Measurements from ENCODE around the gene ANGEL2. TPM values are rescaled to one million over a fixed set of nuclear protein-coding genes. Genes with fewer than 3 reads are reported as not detected.

Gene ANGEL2
- total and polyA plus RNA-seq, 2 of the 13 experiments (the other 11 are each of a cell fraction or from before 2014, with no cell fraction given) = 12.3 to 25.4 TPM

DNA sequence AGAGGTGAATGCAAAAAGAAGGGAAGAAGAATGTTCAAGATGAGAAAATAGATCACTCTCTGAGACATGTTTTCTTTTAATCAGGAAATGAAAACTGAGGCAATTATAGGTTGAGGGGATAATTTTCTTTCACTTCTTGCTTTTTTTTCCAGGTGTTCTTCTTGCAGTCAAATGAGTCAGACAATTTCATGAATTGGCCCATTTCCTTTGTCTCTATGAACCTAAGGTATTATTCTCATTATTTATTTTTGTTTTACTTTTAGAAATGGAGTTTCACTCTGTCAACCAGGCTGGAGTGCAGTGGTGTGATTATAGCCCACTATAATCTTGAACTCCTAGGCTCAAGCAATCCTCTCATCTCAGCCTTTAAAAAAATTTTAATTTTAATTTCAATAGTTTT lies 68.8 kb downstream of the ANGEL2 start:
- no peak for ATAC-seq
- ChIA-PET CTCF (ENCODE audit: low intra/inter-chr PET ratio, low total read pairs) (no interaction called here), POLR2A (no interaction called here)
- Histone ChIP-seq H3K36me3 (replicated peaks in 1 of 2; ENCODE audit: control insufficient read depth in 1 of 2, insufficient read depth in 2 of 2, low read length in 2 of 2) (no peaks in the 10 kb centered on the region), H3K4me2 (ENCODE audit: low read depth, low read length) (no peak overlapping the region), H3K79me2 (ENCODE audit: insufficient read depth, low read length) (no peaks in the 10 kb centered on the region), H3K4me3 (replicated peaks in 1 of 3; ENCODE audit: insufficient read depth in 1 of 3, low read depth in 2 of 3, low read length in 3 of 3) (no peak overlapping the region), H3K4me1 (ENCODE audit: insufficient read depth, low read length) (peaks cover 23% of the 10 kb centered on the region), H3K27me3 (ENCODE audit: control insufficient read depth in 1 of 2, insufficient read depth in 2 of 2, low read length in 2 of 2) (no peaks in the 10 kb centered on the region), H3K9ac (ENCODE audit: insufficient read depth, low read depth, low read length) (no peak overlapping the region), H3K9me3 (ENCODE audit: low read length) (no peaks in the 10 kb centered on the region), H3K27ac (ENCODE audit: extremely low read length, insufficient read depth, low read length) (no peak overlapping the region), H4K20me1 (ENCODE audit: insufficient read depth, low read length) (no peaks in the 10 kb centered on the region), H2AFZ (ENCODE audit: low read length) (no peak overlapping the region)
- TF ChIP-seq PLRG1 (conservative IDR thresholded peaks at IDR 0.05) (no peak), EP300 (IDR thresholded peaks at IDR 0.05; ENCODE audit: low read depth in 2 of 2, low read length in 2 of 2) (no peak), EP300 (CRISPR knock-in tag; IDR thresholded peaks at IDR 0.05; ENCODE audit: borderline replicate concordance) (no peak), TRIM24 (CRISPR knock-in tag; IDR thresholded peaks at IDR 0.05) (no peak), ZNF20 (CRISPR knock-in tag; IDR thresholded peaks at IDR 0.05) (no peak)
- in situ Hi-C loops (cut with HindIII; ENCODE audit: extremely low pct_ligation_motif_present, low pct_unique_long_range_greater_than_20kb) = no loop called here
- intact Hi-C loops (cut with micrococcal nuclease; ENCODE audit: unreplicated experiment) = loop anchor here (5.0 kb wide), 1 partner anchor 35 kb away; no protein-coding TSS in a partner anchor
- FAIRE-seq = no peak
- BruUV-seq (replicated peaks) = no TSS peak
- DNase-seq (ENCODE audit: low spot score) = no peak

DNA sequence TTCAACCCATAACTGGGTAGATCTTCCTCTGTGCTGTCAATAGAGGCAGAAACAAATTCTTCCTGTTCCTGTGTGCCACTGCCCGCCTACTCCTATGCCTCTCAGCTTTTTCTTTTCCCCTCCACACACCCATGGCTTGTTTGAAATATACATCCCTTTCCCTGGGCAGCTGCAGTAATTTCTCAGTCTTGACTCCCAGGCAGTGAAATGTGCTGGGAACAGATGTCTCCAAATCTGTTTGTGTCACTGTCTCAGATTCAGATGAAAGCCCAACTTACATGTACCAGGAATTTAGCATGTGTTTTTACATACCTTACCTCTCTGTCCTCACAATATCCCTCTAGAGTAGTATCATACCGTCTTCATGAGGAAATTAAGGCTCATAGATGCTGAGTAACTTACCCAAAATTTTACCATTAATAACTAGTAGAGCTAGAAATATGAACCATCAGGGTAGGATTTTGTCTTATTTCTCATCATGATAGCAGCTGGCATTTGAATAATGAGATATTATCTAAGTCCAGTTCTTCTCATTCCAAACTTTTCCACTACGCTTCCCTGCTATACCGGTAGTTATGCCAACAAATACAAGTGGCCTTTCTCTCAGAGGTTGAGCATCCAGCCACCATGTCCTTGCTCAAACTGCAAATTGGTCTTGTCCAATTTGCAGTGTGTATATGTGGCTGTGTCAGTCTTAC lies 70.1 kb downstream of the ANGEL2 start:
- H3K4me2 ChIP-seq (ENCODE audit: low read depth, low read length) = no peak overlapping the region
- H3K27me3 ChIP-seq (ENCODE audit: control insufficient read depth in 1 of 2, insufficient read depth in 2 of 2, low read length in 2 of 2) = no peaks in the 10 kb centered on the region
- no peak overlapping the region for H3K9ac ChIP-seq (ENCODE audit: insufficient read depth, low read depth, low read length)
- ChIA-PET CTCF (ENCODE audit: low intra/inter-chr PET ratio, low total read pairs) (no interaction called here), POLR2A (no interaction called here)
- H3K36me3 ChIP-seq (replicated peaks in 1 of 2; ENCODE audit: control insufficient read depth in 1 of 2, insufficient read depth in 2 of 2, low read length in 2 of 2) = no peaks in the 10 kb centered on the region
- 75% methylated on average over 4 of the region's 4 CpGs for WGBS (ENCODE audit: low lambda C conversion rate)
- in situ Hi-C loops (cut with HindIII; ENCODE audit: extremely low pct_ligation_motif_present, low pct_unique_long_range_greater_than_20kb) (no loop called here), intact Hi-C loops (cut with micrococcal nuclease; ENCODE audit: unreplicated experiment) (loop anchor here (5.0 kb wide), 1 partner anchor 37 kb away; no protein-coding TSS in a partner anchor)
- peak; percentile 53; the same call in 1 of the 2 replicates for TF ChIP-seq ZNF7 (CRISPR knock-in tag; IDR thresholded peaks at IDR 0.05)
- TF ChIP-seq ZNF782 (CRISPR knock-in tag; IDR thresholded peaks at IDR 0.05; ENCODE audit: borderline replicate concordance) = no peak
- no peak for TF ChIP-seq HNRNPK (IDR thresholded peaks at IDR 0.05; ENCODE audit: low read depth, low read length, poor library complexity, severe bottlenecking)
- no peak overlapping the region for H2AFZ ChIP-seq (ENCODE audit: low read length)
- no TSS peak for BruUV-seq (replicated peaks)
- ATAC-seq (no peak), DNase-seq (ENCODE audit: low spot score) (no peak), FAIRE-seq (no peak)
- no peaks in the 10 kb centered on the region for H4K20me1 ChIP-seq (ENCODE audit: insufficient read depth, low read length)
- H3K4me1 ChIP-seq (ENCODE audit: insufficient read depth, low read length) = peaks cover 23% of the 10 kb centered on the region
- no peak overlapping the region for H3K4me3 ChIP-seq (replicated peaks in 1 of 3; ENCODE audit: insufficient read depth in 1 of 3, low read depth in 2 of 3, low read length in 3 of 3)
- no peaks in the 10 kb centered on the region for H3K79me2 ChIP-seq (ENCODE audit: insufficient read depth, low read length)
- no peaks in the 10 kb centered on the region for H3K9me3 ChIP-seq (ENCODE audit: low read length)
- no peak overlapping the region for H3K27ac ChIP-seq (ENCODE audit: extremely low read length, insufficient read depth, low read length)

All from HepG2 (cell line).